Panc1 (cell line): ENCODE data around the gene FRMPD1. TPM values are rescaled to one million over a fixed set of nuclear protein-coding genes. Genes with fewer than 3 reads are reported as not detected.

Experiments used
- ATAC-seq: fragments of 200-7000 bp; cut with Tn5 transposase; 2 replicates; pipeline ENCODE4 v1.9.1; 2020; ENCODE audit warnings: mild to moderate bottlenecking, moderate library complexity
- BruUV-seq: library from RNA; stranded (reverse); fragments of 400-500 nt; replicated peaks from 2 replicates; lab custom pipeline; 2021; lab: Mats Ljungman, UMichigan
- CTCF ChIA-PET: fragments of 300-600 bp; sonication (Branson Sonifier 250); formaldehyde crosslinking; loops from one replicate; lab custom pipeline; 2022; ENCODE audit warnings: antibody characterized with exemption; lab: Charles Lee
- POLR2A ChIA-PET: fragments of 300-600 bp; sonication (Branson Sonifier 250); formaldehyde crosslinking; loops from one replicate; lab custom pipeline; 2022; ENCODE audit warnings: antibody characterized with exemption; lab: Charles Lee
- DNase-seq: peaks from one replicate; pipeline ENCODE4 v3.0.0-alpha.2; 2010; ENCODE audit warnings: low read depth, low spot score
- H3K27ac ChIP-seq: 2 replicates; pipeline ENCODE4 v1.5.1; 2011; ENCODE audit warnings: mild to moderate bottlenecking, low read length, inconsistent platforms
- H3K27me3 ChIP-seq: fragments of 200-500 bp; sonication (Bioruptor generic); 2 replicates; pipeline ENCODE4 v1.6.0; 2014; ENCODE audit warnings: low read length, inconsistent platforms; ENCODE audit not compliant: control insufficient read depth, insufficient read depth
- H3K36me3 ChIP-seq: fragments of 200-500 bp; sonication (Bioruptor generic); 2 replicates; pipeline ENCODE4 v1.5.1; 2014; ENCODE audit warnings: inconsistent platforms, mild to moderate bottlenecking, low read length, moderate library complexity; ENCODE audit not compliant: control insufficient read depth, insufficient read depth
- H3K4me1 ChIP-seq: 2 replicates; pipeline ENCODE4 v1.5.1; 2011; ENCODE audit warnings: inconsistent platforms, mild to moderate bottlenecking, low read length, moderate library complexity; ENCODE audit not compliant: control insufficient read depth, insufficient read depth
- H3K4me3 ChIP-seq, 2 experiments: 2 replicates each; pipeline ENCODE4 v1.5.1; 2011 to 2012; ENCODE audit warnings: low read depth in 2 of 2, low read length in 2 of 2, mild to moderate bottlenecking in 2 of 2, inconsistent platforms in 1 of 2, moderate library complexity in 1 of 2
- H3K9me3 ChIP-seq: fragments of 200-500 bp; sonication (Bioruptor generic); 2 replicates; pipeline ENCODE4 v1.5.1; 2014; ENCODE audit warnings: low read depth, mild to moderate bottlenecking, inconsistent platforms, low read length, moderate library complexity; ENCODE audit not compliant: control insufficient read depth, insufficient read depth
- CTCF ChIP-seq: fragments of 450-650 bp; IDR thresholded peaks from 2 replicates; pipeline ENCODE4 v1.5.1; 2017; ENCODE audit warnings: mild to moderate bottlenecking
- POLR2AphosphoS5 ChIP-seq: IDR thresholded peaks from 2 replicates; pipeline ENCODE4 v1.6.1; 2012; ENCODE audit warnings: mild to moderate bottlenecking, low read depth, low read length, moderate library complexity
- REST ChIP-seq, 2 experiments: IDR thresholded peaks; 2 replicates each; pipeline ENCODE4 v1.6.1; 2011 to 2012; ENCODE audit warnings: low read depth in 2 of 2, control low read depth in 1 of 2, low read length in 1 of 2, mild to moderate bottlenecking in 1 of 2, moderate library complexity in 1 of 2; ENCODE audit not compliant: insufficient read depth in 1 of 2
- SIN3A ChIP-seq: IDR thresholded peaks from 2 replicates; pipeline ENCODE4 v1.6.1; 2012; ENCODE audit warnings: low read depth, mild to moderate bottlenecking, low read length, moderate library complexity, borderline replicate concordance; ENCODE audit not compliant: insufficient read depth
- TCF7L2 ChIP-seq: IDR thresholded peaks from 2 replicates; pipeline ENCODE4 v1.6.1; 2011; ENCODE audit warnings: mild to moderate bottlenecking, low read depth, low read length, inconsistent platforms
- in situ Hi-C: cut with HindIII; loops from 2 replicates; pipeline ENCODE4 v1.10.0; 2016; ENCODE audit warnings: low sequenced_read_pairs, low pct_unique_long_range_greater_than_20kb
- intact Hi-C: fragments of 100-400 bp; cut with micrococcal nuclease; formaldehyde crosslinking; loops from one replicate; pipeline ENCODE4 v1.10.0; 2022; ENCODE audit not compliant: unreplicated experiment
- total RNA-seq: library from RNA; stranded (reverse); gene quantifications from one replicate; pipeline ENCODE4 v1.2.1, GENCODE V29; 2021; ENCODE audit not compliant: unreplicated experiment

FRMPD1 gene
- total RNA-seq, 1 experiment from 2014 or later, result 0.21 TPM

- POLR2A ChIA-PET, result no interaction called here
- Histone ChIP-seq H3K36me3 (peaks cover 26% of the 10 kb centered on the region), H3K4me3 (peak within 1 kb of the TSS; percentile 70 to 93), H3K9me3 (no peaks in the 10 kb centered on the region), H3K27ac (peak within 1 kb of the TSS; percentile 81), H3K4me1 (peaks cover 11% of the 10 kb centered on the region), H3K27me3 (no peaks in the 10 kb centered on the region)
- in situ Hi-C loops, result no loop called here
- DNase-seq (no peak), ATAC-seq (peak; percentile 98)
- BruUV-seq, result no TSS peak
- intact Hi-C loops, result no loop called here
- peak; percentile 45; the same call in 1 of the 2 replicates for TF ChIP-seq SIN3A
- TF ChIP-seq CTCF, result no peak
- peak; percentile 85 for TF ChIP-seq POLR2AphosphoS5
- TF ChIP-seq TCF7L2, result no peak
- peak; percentile 86 to 90 for TF ChIP-seq REST (IDR thresholded peaks at IDR 0.05; ENCODE audit: insufficient read depth in 1 of 2, low read depth in 2 of 2, low read length in 1 of 2)
- CTCF ChIA-PET, result interaction anchor here (0.6 kb wide), 2 partner anchors 12 to 200 kb away, joined by 3 read pairs; no protein-coding TSS in a partner anchor
These were observed 134.1 kb downstream of the FRMPD1 start, which contains the start of gene EXOSC3 for GRCh38 chr9:37784616-37785483. EXOSC3 (minus strand) TSS chr9:37785064; CDS start chr9:37785044, 20 bp downstream.

- ChIA-PET CTCF (no interaction called here), POLR2A (no interaction called here)
- peaks cover 11% of the 10 kb centered on the region for H3K4me1 ChIP-seq
- BruUV-seq, result no TSS peak
- H3K9me3 ChIP-seq, result no peaks in the 10 kb centered on the region
- no peak for TF ChIP-seq TCF7L2
- TF ChIP-seq POLR2AphosphoS5, result no peak
- TF ChIP-seq CTCF, result no peak
- TF ChIP-seq SIN3A, result no peak
- TF ChIP-seq REST (IDR thresholded peaks at IDR 0.05; ENCODE audit: insufficient read depth in 1 of 2, low read depth in 2 of 2, low read length in 1 of 2), result no peak
- H3K27ac ChIP-seq, result no peak overlapping the region
- H3K36me3 ChIP-seq, result peaks cover 11% of the 10 kb centered on the region
- ATAC-seq (no peak), DNase-seq (no peak)
- intact Hi-C loops, result no loop called here
- in situ Hi-C loops, result no loop called here
- H3K27me3 ChIP-seq, result no peaks in the 10 kb centered on the region
- no peak overlapping the region for H3K4me3 ChIP-seq
These were observed 136.3 kb downstream of the FRMPD1 start for GRCh38 chr9:37787059-37787458.
